Progenitor cell of endocrine pancreas (in vitro differentiated cells): ENCODE results near the gene C1QTNF1. TPM values are rescaled to one million over a fixed set of nuclear protein-coding genes. Genes with fewer than 3 reads are reported as not detected.

Experiments
- DNase-seq: peaks from one replicate; pipeline ENCODE4 v3.0.0; 2021; ENCODE audit warnings: low spot score; ENCODE audit not compliant: unreplicated experiment
- H3K27ac Mint-ChIP-seq: 2 replicates; pipeline ENCODE4 v1.8.0; 2021; ENCODE audit warnings: mild to moderate bottlenecking, moderate library complexity, mixed read lengths
- H3K27me3 Mint-ChIP-seq: 2 replicates; pipeline ENCODE4 v1.8.0; 2021; ENCODE audit warnings: mixed read lengths
- H3K36me3 Mint-ChIP-seq: 2 replicates; pipeline ENCODE4 v1.8.0; 2022; ENCODE audit warnings: mixed read lengths; ENCODE audit not compliant: insufficient read depth
- H3K4me1 Mint-ChIP-seq: 2 replicates; pipeline ENCODE4 v1.8.0; 2021; ENCODE audit warnings: low read depth, mixed read lengths
- H3K4me3 Mint-ChIP-seq: 2 replicates; pipeline ENCODE4 v1.8.0; 2021; ENCODE audit warnings: low read depth, mild to moderate bottlenecking, moderate library complexity, mixed read lengths
- H3K9me3 Mint-ChIP-seq: 2 replicates; pipeline ENCODE4 v1.8.0; 2021; ENCODE audit warnings: low read depth, mixed read lengths
- total RNA-seq: library from RNA; stranded (reverse); gene quantifications from 2 replicates; pipeline ENCODE4 v1.2.1, GENCODE V29; 2021
- TF ChIP-seq, protein P1 (sequence below): fragments of 200-600 bp; sonication (generic); IDR thresholded peaks from one replicate; pipeline ENCODE4 v1.5.0; 2021; ENCODE audit warnings: antibody characterized with exemption, mild to moderate bottlenecking; ENCODE audit not compliant: unreplicated experiment

C1QTNF1 gene
- total RNA-seq, 1 donor from 2014 or later = 0.67 TPM

DNA sequence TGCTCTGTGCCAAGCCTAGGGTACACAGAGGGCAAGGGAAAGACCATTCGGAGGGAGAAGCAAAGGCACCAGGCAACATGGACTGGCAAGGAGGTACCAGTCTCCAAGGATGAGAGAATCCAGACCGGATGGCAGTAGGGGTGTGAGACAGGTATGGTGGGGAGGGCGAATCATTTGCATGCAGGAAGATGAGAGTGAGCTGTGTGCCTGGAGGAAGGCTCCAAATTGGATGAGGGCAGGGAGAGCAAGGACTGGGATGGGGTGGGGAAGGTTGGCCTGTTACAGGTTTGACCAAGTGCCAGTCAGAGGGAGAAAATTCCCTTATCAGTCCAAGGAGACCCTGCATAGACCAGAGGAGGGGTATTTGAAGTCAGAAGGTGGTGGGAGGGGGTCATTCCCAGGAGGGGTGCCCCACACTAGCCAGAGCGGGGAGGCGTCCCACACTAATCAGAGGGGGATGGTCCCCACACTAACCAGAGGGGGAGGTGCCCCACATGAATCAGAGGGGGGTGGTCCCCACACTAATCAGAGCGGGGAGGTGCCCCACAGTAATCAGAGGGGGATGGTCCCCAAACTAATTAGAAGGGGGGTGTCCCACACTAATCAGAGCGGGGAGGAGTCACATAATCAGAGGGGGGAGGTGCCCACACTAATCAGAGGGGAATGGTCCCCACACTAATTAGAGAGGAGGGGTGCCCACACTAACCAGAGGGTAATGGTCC, 15.1 kb upstream of the C1QTNF1 start:
- peaks cover 16% of the 10 kb centered on the region for H3K4me1 Mint-ChIP-seq
- DNase-seq = no peak
- H3K9me3 Mint-ChIP-seq = peaks cover 8% of the 10 kb centered on the region
- no peaks in the 10 kb centered on the region for H3K27me3 Mint-ChIP-seq
- no peaks in the 10 kb centered on the region for H3K36me3 Mint-ChIP-seq
- TF ChIP-seq, protein P1, sequence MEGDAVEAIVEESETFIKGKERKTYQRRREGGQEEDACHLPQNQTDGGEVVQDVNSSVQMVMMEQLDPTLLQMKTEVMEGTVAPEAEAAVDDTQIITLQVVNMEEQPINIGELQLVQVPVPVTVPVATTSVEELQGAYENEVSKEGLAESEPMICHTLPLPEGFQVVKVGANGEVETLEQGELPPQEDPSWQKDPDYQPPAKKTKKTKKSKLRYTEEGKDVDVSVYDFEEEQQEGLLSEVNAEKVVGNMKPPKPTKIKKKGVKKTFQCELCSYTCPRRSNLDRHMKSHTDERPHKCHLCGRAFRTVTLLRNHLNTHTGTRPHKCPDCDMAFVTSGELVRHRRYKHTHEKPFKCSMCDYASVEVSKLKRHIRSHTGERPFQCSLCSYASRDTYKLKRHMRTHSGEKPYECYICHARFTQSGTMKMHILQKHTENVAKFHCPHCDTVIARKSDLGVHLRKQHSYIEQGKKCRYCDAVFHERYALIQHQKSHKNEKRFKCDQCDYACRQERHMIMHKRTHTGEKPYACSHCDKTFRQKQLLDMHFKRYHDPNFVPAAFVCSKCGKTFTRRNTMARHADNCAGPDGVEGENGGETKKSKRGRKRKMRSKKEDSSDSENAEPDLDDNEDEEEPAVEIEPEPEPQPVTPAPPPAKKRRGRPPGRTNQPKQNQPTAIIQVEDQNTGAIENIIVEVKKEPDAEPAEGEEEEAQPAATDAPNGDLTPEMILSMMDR = no peak
- H3K4me3 Mint-ChIP-seq = peak overlapping the region; percentile 90
- peak overlapping the region; percentile 95 for H3K27ac Mint-ChIP-seq

DNA sequence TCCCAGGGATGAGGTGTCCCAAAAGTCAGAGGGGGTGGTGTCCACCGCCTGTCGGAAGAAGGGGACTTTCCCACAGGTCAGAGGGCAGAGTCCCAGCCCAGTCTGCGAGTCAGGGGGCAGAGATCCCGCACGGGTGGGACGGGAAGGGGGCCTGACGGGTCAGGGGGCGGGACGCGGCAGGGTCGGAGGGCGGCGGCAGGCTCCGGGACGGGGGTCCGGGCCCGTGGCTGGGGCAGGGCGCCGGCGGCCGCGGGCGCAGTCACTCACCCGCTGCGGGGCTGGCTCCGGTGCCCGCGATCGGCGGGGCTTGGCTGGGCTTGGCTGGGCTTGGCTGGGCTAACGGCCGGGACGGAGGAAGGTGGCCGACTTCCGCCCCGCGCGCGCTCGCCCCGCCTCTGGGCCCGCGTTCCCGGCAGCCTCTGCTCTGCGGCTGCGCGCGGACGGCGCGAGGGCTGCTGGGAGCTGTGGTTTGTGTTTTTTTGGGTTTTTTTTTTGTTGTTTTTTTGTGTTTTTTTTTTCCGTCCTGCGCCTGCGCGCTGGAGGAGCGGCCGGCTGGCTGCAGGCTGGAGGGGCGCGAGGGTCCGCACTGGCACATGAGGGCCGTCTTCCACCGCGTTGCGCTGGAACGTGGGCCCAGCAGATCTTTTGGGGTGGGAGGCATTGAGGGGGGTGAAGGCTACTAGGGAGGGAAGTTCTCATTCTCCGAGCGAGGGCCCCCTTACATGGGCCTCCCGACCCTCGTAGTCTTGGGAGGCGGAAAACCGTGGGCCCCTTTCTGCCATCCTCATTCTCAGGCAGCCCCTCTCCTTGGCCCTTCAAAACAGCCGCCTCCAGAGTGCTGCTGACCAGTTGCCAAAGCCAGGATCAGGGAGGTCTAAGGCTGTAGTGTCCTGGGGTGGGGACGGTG, 14.3 kb upstream of the C1QTNF1 start, which contains the start of gene CANT1:
Gene CANT1, minus strand, starts transcription at position 368 of the 907 bp plus-strand sequence. CDS start 12,142 bp downstream, outside the sequence.
- Mint-ChIP-seq H3K27me3 (no peaks in the 10 kb centered on the region), H3K27ac (peak within 1 kb of the TSS; percentile 95), H3K4me1 (peaks cover 16% of the 10 kb centered on the region), H3K4me3 (peak within 1 kb of the TSS; percentile 90), H3K9me3 (peaks cover 12% of the 10 kb centered on the region), H3K36me3 (peaks cover 1% of the 10 kb centered on the region)
- peak; percentile 81 for DNase-seq
- TF ChIP-seq, protein P1 = no peak

DNA sequence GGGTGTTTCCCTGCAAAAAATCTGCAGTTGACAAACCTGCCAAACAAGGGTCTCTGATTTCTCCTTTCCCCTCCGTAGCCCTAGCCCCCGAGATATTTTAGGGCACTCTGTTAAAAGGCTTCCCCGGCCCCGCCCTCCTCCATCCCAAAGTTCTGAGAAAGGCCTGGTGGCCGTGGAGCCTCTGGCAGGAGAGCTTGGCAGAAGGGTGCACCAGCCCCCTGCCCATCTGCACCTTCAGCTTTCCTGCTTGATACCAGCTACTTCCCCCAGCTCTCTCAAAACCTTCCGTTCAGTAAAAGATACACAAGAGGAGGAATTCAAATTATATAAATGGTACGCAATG, 13.7 kb upstream of the C1QTNF1 start:
- TF ChIP-seq, protein P1 = no peak
- no peak for DNase-seq
- peaks cover 12% of the 10 kb centered on the region for H3K9me3 Mint-ChIP-seq
- H3K36me3 Mint-ChIP-seq = peaks cover 1% of the 10 kb centered on the region
- H3K4me3 Mint-ChIP-seq = peak overlapping the region; percentile 78
- H3K27ac Mint-ChIP-seq = no peak overlapping the region
- peaks cover 16% of the 10 kb centered on the region for H3K4me1 Mint-ChIP-seq
- no peaks in the 10 kb centered on the region for H3K27me3 Mint-ChIP-seq

DNA sequence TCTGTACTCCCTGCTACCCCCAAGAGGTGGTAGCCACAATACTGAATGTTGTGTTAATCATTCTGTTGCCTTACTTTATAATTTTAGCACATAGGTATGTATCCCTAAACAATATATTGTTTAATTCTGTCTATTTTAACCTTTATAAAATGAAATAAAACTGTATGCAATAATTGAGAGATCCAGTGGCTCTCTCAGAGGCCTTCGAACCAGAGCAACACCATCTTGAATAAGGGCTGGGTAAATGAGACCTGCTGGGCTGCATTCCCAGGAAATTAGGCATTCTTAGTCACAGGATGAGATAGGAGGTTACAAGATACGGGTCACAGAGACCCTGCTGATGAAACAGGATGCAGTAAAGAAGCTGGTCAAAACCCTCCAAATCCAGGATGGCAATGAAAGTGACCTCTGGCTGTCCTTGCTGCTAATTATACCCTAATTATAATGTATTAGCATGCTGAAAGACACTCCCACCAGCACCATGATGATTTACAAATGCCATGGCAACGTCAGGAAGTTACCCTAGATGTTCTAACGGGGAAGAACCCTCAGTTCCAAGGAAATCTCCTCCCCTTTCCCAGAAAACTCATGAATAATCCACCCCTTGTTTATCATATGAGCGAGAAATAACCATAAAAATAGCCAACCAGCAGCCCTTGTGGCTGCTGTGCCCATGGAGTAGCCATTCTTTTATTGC, 12.4 kb upstream of the C1QTNF1 start:
- TF ChIP-seq, protein P1 = no peak
- no peak for DNase-seq
- Mint-ChIP-seq H3K27ac (no peak overlapping the region), H3K4me3 (no peak overlapping the region), H3K27me3 (no peaks in the 10 kb centered on the region), H3K9me3 (peaks cover 12% of the 10 kb centered on the region), H3K36me3 (peaks cover 2% of the 10 kb centered on the region), H3K4me1 (peaks cover 16% of the 10 kb centered on the region)
